GM19468 (cell line): ENCODE measurements around the gene ITLN2.
"Not testable (repeated sequence)": the region's sequence is repeated elsewhere in the genome, so short reads cannot be mapped to it uniquely, and the experiment has no call there.

Experiments used
- ATAC-seq: cut with Tn5 transposase; IDR thresholded peaks from one replicate; pipeline ENCODE4 v1.9.1; 2021; ENCODE audit warnings: mild to moderate bottlenecking, moderate library complexity, moderate number of reproducible peaks; ENCODE audit not compliant: unreplicated experiment; ENCODE audit errors: extremely low read depth

The ITLN2 gene

GRCh38 chr1:160956966-160957365 lies 2.4 kb upstream of the ITLN2 start:
- ATAC-seq: no peak

DNA sequence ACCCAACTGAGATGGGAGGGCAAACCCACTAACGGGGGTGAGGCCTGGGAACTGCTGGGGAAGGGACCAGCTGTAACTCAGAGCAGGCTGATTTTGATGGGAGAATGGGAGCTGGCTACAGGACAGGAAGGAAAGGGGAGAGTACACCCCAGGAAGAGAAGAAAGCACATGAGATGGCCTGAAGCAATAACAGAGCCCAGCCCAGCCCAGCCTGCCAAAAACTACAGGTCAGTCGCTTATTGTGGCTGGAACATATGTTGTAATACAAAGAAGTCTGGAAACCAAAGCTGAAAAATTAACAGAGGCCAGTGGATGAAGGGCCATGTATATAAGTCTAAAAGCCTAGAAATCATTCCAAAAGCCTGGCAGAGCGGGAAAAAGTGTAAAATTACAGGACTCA lies 1.6 kb downstream of the ITLN2 start:
- ATAC-seq: no peak

DNA sequence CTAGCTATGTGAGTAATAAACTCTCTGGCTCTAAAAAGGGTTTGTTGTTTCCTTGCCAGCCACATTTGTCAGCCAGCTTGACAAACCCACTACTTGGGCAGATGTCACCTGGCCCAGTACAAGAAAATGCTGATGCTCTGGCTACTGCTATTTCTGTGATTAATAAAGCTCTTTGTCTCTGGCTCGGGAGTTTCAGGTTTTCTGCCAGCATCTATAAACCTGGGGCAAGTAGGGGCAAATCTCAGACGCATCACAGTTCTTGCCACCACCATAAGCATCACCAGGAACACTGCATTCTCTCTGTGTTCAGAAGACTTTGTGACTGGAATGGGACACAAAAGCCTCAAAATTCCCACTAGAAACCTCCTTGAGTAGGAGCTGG lies 2.5 kb downstream of the ITLN2 start:
- ATAC-seq: no peak

DNA sequence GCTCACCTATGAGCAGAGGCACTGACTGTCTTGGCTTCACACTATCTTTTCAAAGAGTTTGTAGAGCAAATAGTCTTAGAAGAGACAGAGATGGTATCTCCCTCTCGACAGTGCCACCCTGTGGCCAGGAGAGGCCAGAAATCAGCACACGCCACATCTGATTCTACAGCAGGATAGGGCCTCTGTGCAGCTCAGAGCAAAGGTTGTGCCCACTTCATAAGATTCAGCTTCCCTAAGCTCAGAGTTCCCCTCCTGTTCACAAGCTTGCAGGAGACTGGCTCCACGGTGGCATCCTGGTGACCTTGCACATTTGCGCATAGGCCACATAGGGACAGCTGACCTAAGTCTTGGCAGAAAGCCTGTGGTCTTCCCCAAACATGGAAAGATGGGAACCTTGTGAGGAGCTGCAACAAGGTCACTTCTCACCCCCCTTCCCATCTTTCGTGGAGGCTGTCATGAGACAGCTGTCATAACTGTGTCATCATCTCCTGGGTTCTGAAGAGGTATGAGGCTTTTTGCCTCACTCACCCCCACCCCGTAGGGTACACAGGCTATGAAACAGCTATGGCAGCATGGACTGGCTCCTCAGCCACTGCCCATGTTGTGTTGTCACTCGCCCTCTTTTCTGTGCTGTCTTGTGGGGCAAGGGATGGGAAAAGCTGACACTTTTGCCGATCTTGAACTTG lies 3.0 kb downstream of the ITLN2 start:
- ATAC-seq: peak; percentile 39

DNA sequence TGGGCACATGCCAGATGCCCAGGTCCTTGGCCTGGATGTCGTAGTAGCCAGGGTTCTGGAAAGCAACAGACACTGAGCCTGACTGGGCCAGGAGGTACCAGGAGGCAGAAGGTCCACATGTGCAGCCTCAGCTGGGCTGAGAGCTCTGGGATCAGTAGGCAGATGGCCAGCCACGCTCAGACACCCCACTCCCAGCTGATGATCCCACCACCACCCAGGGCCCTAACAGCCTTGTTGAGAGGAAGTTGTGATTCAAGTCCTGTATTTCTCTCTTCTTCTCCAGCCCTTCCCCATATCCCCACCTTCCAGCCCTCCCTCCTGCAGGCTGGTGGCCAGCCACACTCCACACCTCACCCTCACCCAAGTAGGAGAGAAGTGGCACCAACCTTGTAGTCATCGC lies 4.0 kb downstream of the ITLN2 start:
- ATAC-seq: no peak

DNA sequence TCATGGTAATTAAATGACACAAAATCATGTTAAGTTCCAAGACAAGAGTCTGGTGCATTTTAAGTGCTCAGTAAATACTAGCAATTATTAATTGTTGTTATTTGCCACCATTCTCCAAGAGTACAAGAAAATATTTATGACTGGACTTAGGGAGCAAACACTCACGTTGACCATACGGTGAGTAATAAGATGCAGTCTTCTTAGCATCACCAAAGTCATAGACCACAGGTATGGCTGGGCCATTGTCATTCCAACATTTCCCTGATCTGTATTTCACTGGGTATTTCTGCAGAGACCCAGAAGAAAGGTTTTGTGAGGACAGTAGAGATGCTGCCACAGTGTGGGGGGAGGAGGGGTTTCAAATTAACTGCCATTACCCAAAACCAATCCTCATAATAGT lies 4.7 kb downstream of the ITLN2 start:
- ATAC-seq: no peak

DNA sequence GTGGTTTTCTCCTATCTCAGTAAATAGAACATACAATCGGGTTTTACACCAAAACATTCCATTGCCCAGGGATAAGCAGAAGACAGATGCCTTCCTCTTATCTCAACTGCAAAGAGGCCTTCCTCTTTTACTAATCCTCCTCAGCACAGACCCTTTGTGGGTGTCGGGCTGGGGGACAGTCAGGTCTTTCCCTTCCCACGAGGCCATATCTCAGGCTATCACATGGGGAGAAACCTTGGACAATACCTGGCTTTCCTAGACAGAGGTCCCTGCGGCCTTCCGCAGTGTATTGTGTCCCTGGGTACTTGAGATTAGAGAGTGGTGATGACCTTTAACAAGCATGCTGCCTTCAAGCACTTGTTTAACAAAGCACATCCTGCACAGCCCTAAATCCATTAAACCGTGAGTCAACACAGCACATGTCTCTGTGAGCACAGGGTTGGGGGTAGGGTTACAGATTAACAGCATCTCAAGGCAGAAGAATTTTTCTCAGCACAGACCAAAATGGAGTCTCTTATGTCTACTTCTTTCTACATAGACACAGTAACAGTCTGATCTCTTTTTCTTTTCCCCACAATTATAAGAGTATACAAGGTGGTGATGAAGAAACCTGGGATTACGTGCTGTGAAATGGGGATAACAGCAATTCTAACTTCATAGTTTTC lies 5.3 kb downstream of the ITLN2 start:
- not testable (repeated sequence) for ATAC-seq

GRCh38 chr1:160947174-160947759 lies 7.3 kb downstream of the ITLN2 start:
- ATAC-seq: not testable (repeated sequence)

GRCh38 chr1:160945881-160946280 lies 8.7 kb downstream of the ITLN2 start:
- not testable (repeated sequence) for ATAC-seq

DNA sequence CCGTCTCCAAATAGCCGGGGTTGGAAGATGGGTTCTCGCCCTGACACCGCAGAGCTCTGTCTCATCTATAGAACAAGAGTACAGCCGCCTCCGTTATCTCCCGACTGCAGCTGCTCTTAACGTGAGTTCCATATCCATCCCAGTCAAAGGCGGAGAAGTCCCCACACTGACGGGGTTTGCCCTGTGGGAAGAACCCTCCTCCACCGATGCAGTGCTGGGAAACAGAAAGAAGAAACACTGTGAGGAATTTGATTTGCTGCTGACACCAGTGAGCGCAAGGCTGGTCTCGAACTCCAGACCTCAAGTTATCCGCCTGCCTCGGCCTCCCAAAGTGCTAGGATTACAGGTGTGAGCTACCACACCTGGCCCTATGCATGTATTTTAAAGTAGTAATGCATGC lies 9.5 kb downstream of the ITLN2 start:
- no peak for ATAC-seq

DNA sequence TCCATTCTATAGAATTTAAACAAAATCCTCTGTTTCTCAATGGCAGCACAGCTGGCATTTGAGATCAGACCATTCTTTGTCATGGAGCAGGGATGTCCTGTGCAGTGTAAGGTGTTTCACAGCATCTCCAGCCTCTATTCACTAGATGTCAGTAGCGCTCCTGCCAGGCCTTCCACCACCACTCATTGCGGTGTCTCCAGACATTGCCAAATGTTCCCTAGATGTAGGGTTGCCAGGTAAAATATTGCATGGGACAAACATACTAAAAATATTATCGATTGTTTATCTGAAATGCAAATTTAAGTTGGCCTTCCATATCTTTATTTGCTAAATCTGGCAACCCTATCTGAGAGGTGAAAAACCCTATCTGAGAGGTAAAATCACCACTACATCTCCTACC lies 11.7 kb downstream of the ITLN2 start:
- ATAC-seq: no peak

- ATAC-seq: not testable (repeated sequence)
These were observed 17.9 kb downstream of the ITLN2 start for GRCh38 chr1:160936666-160937065.

DNA sequence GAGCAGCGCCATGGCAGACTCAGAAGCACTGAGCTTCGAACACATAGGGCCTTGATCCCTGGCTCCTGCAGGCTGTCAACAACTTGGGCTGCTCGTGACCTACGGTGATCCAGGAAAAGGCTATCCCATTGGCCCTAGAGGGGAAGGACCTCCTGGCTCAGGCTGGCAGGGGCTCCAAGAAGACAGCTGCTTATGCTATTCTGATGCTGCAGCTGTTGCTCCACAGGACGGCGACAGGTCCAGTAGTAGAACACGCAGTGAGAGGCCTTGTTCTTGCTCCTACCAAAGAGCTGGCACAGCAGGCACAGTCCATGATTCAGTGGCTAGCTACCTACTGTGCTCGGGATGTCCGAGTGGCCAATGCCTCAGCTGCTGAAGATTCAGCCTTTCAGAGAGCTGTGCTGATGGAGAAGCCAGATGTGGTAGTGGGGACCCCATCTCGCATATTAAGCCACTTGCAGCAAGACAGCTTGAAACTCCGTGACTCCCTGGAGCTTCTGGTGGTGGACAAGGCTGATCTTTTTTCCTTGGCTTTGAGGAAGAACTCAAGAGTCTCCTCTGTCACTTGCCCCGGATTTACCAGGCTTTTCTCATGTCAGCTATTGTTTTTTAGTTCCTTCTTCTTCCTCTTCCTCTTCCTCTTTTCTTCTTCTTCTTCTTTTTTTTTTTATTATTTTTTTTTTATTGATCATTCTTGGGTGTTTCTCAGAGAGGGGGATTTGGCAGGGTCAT lies 18.9 kb downstream of the ITLN2 start:
- no peak for ATAC-seq

DNA sequence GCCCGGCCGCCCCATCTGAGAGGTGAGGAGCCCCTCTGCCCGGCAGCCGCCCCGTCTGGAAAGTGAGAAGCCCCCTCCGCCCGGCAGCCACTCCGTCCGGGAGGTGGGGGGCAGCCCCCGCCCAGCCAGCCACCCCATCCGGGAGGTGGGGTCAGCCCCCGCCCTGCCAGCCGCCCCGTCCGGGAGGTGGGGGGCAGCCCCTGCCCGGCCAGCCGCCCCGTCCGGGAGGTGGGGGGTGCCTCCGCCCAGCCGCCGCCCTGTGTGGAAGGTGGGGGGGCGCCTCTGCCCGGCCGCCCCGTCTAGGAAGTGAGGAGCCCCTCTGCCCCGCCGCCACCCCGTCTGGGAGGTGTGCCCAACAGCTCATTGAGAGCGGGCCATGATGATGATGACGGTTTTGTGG lies 21.3 kb downstream of the ITLN2 start:
- not testable (repeated sequence) for ATAC-seq

DNA sequence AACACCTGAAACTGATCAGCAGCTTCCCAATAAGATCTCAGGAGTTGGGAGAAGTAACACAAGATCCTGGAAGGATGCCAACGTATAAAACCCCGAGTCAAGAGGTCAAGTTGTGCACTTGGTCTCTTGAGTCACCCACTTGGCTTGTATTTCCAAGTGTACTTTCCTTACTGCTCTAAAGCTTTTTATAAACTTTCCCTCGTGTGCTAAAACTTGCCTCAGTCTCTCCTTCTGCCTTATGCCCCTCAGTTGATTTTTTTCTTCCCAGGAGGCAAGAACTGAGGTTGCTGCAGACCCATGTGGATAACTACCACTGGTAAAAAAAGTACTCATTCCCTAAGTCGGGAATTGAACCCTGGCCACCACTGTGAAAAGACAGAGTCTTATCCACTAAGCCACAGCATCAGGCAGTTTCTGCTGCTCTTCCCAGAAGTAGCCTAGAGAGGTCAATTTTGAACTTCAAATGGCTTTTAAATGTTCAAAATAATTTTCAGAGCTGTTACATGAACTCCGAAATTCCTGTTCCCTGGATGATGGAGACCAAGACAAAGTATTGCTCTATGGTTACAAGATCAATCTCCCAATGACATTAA lies 28.9 kb downstream of the ITLN2 start:
- no peak for ATAC-seq

DNA sequence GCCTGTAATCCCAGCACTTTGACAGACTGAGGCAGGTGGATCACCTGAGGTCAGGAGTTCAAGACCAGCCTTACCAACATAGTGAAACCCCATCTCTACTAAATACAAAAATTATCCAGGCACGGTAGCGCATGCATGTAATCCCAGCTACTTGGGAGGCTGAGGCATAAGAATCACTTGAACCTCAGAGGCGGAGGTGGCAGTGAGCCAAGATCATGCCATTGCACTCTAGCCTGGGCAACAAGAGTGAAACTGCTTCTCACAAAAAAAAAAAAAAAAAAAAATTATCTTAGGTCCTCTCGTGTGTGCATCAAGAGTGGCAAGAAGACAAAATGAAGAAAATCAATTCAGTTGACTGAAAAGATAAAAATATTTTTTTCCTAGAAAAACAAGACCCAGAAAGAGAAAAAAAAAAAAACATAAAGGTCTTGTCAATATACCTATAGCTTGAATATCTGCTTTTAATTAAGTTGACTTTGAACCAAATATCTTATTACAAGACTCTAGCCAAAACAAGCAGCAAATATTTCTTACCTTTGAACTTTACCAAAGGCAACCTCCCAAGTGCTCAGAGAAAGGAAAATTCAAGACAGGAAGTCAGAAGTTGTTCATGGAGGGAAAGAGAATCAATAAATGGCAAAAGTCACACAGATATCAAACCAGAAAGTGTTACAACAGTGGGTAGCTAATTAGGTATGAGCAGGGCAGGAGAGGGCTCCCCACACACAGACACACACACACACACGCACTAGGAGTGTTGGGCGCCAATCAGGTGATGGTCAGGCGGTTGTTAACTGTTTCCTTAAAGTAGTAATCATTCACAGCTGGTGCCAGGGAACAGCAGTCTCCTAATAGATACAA lies 29.6 kb downstream of the ITLN2 start:
- no peak for ATAC-seq

DNA sequence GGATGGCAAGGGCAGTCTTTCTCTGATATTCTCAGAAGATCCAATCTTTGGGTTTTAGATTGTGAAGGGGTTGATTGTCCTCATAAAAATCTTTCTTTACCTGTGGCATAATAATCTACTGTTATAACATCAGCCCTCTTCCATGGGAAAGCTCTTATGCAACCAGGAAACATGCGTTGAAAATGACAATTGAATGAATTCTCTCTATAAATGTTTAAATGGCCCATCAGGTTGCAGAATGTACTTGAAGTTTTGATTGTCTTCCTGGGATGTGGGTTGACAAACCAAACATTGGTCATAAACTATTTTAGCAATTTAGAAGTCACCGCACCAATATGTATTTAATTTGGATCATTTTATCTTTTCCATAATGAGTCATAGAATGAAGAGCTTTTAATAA lies 37.9 kb downstream of the ITLN2 start:
- no peak for ATAC-seq

DNA sequence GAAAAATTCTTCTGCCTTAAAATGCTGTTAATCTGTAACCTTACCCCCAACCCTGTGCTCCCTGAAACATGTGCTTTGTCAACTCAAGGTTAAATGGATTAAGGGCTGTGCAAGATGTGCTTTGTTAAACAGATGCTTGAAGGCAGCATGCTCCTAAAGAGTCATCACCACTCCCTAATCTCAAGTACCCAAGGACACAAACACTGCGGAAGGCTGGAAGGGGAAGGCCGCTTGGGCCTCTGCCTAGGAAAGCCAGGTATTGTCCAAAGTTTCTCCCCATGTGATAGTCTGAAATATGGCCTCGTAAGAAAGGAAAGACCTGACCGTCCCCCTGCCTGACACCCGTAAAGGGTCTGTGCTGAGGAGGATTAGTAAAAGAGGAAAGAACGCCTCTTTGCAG lies 41.4 kb downstream of the ITLN2 start:
- ATAC-seq: not testable (repeated sequence)

DNA sequence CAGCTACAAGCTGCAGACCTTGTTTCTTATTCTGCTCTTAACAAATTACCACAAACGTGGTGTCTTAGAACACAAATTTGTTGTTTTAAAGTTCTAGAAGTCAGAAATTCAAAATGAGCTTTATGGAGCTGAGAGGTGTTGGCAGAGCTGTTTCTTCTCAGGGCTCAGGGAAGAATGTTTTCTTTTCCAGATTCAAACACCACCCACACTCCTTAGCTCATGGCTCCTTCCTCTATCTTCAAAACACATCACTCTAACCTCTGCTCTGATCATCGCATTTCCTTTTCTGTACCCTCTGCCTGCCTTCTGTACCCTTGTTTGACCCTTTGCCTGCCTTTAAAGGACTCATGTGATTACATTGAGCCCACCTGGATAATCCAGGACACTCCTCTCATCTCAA lies 42.7 kb downstream of the ITLN2 start:
- ATAC-seq: no peak

- ATAC-seq: no peak
These were observed 43.2 kb downstream of the ITLN2 start for GRCh38 chr1:160911441-160911840.
